HCEC 1CT (cell line): ENCODE results near the gene TNFAIP6.

Experiments used
- DNase-seq: peaks from one replicate; pipeline ENCODE4 v3.0.0-alpha.2; 2017

The TNFAIP6 gene

GRCh38 chr2:151422917-151423439, 65.6 kb downstream of the TNFAIP6 start:
- no peak for DNase-seq

GRCh38 chr2:151423760-151424159, 66.4 kb downstream of the TNFAIP6 start:
- no peak for DNase-seq
